Left ventricle myocardium inferior (tissue), 1 donor: Measurements from ENCODE around the gene TBC1D19. TPM values are rescaled to one million over a fixed set of nuclear protein-coding genes. Genes with fewer than 3 reads are reported as not detected.

Experiments
- DNase-seq: peaks from one replicate; pipeline ENCODE4 v3.0.0-alpha.2; 2020
- H3K27ac ChIP-seq: fragments of 200-600 bp; replicated peaks from 2 replicates; pipeline ENCODE4 v1.8.0; 2021
- H3K27me3 ChIP-seq: fragments of 200-600 bp; 2 replicates; pipeline ENCODE4 v1.8.0; 2021; ENCODE audit warnings: low read depth
- H3K36me3 ChIP-seq: fragments of 200-600 bp; 2 replicates; pipeline ENCODE4 v1.8.0; 2021
- H3K4me1 ChIP-seq: fragments of 200-600 bp; 2 replicates; pipeline ENCODE4 v1.8.0; 2021
- H3K4me3 ChIP-seq: fragments of 200-600 bp; 2 replicates; pipeline ENCODE4 v1.8.0; 2021; ENCODE audit warnings: mild to moderate bottlenecking, moderate library complexity
- H3K9me3 ChIP-seq: fragments of 200-600 bp; replicated peaks from 2 replicates; pipeline ENCODE4 v1.8.0; 2021
- intact Hi-C: fragments of 100-400 bp; cut with micrococcal nuclease; formaldehyde crosslinking; loops from one replicate; pipeline ENCODE4 v1.11.0; 2022
- total RNA-seq: library from RNA; stranded (reverse); fragmentation: NEBNext Ultra II Directional; extraction: Animal tissue kit (Norgen Biotek cat#: 25700); gene quantifications from one replicate; pipeline ENCODE4 v1.2.1, GENCODE V29; 2021
- TF ChIP-seq, protein P1 (sequence below): fragments of 200-600 bp; IDR thresholded peaks from 2 replicates; pipeline ENCODE4 v1.8.0; 2021; ENCODE audit warnings: antibody characterized with exemption, mild to moderate bottlenecking, borderline replicate concordance
- donor health status: DM: no; HTN: yes; CAD: no; lungs with severe emphysema.

Gene TBC1D19
- total RNA-seq, 1 donor from 2014 or later, result 8.6 TPM

DNA sequence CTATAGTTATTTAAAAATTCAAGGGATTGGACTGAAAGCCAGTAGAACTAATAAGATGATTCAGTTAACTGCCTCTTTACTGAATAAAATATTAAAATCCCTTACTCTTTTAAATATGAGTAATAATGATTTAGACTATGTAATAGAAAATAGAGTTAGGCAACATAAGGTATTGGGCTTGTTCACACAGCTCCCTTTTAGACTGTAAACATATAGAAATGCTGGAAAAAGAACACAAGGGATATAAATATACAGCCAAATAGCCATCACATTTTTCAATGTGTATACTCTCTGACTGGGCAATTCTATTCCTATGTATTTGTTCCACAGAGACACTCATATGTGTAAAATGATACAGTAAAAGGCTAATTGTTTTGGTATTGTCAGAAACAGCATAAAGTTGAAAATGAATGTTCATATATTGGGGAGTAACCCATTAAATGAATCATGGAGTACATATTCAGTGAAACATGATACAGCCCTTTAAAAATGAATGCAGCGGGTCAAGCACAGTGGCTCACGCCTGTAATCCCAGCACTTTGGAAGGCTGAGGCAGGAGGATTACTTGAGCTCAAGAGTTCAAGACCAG, 129.8 kb downstream of the TBC1D19 start:
- Histone ChIP-seq H3K36me3 (no peaks in the 10 kb centered on the region), H3K27me3 (no peaks in the 10 kb centered on the region), H3K4me1 (no peaks in the 10 kb centered on the region), H3K4me3 (no peak overlapping the region), H3K9me3 (peaks cover under 1% of the 10 kb centered on the region), H3K27ac (no peak overlapping the region)
- DNase-seq, result no peak
- TF ChIP-seq, protein P1, sequence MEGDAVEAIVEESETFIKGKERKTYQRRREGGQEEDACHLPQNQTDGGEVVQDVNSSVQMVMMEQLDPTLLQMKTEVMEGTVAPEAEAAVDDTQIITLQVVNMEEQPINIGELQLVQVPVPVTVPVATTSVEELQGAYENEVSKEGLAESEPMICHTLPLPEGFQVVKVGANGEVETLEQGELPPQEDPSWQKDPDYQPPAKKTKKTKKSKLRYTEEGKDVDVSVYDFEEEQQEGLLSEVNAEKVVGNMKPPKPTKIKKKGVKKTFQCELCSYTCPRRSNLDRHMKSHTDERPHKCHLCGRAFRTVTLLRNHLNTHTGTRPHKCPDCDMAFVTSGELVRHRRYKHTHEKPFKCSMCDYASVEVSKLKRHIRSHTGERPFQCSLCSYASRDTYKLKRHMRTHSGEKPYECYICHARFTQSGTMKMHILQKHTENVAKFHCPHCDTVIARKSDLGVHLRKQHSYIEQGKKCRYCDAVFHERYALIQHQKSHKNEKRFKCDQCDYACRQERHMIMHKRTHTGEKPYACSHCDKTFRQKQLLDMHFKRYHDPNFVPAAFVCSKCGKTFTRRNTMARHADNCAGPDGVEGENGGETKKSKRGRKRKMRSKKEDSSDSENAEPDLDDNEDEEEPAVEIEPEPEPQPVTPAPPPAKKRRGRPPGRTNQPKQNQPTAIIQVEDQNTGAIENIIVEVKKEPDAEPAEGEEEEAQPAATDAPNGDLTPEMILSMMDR, result no peak
- intact Hi-C loops, result no loop called here

DNA sequence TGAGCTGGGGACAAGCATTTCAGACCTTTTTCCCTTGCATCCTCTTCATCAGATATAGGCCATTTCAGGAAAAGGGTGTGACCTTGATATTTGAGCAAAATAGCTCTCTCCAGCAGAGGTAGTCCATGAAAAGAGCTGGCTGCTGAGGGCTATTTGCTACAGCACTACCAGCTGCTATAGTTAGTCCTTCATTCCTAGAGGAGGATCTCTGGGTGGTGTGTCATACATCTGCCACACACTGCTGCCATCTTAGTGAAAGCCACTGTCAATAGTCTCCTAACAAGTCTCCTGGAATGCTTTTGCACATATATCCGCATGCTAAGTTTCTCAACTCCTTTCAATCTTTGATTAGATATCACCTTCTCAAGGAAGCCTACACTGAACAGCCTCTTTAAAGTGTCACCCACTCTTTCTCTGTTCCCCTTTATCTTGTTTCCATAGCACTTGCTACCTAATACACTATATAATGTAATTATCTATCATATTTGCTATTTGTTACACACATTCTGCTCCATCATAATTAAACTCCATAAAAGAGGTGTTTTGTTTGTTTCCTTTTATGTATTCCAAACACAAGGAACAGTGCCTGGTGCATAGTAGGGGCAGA, 131.9 kb downstream of the TBC1D19 start:
- Histone ChIP-seq H3K9me3 (no peaks in the 10 kb centered on the region), H3K27ac (no peak overlapping the region), H3K4me1 (no peaks in the 10 kb centered on the region), H3K27me3 (no peaks in the 10 kb centered on the region), H3K4me3 (no peak overlapping the region), H3K36me3 (no peaks in the 10 kb centered on the region)
- TF ChIP-seq, protein P1, result no peak
- intact Hi-C loops, result no loop called here
- no peak for DNase-seq

DNA sequence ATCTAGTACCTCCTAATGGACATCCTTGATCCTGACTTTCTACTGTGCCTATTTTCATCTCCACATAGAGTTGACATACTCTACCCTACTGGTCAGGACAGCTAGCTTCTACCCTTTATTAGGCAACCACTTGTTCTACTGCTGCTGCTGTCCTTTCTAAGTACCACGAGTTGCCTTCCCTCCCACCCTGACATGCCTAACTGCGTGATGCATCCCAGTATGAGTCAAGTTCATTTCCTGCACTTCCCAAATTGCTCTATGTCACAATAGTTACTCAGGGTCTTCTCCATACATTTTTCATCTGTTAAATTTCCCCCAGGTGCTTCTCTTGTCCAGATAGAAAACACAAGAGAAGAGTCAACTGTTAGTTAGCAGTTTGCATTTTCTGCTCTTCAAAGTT, 133.4 kb downstream of the TBC1D19 start:
- no peak overlapping the region for H3K4me3 ChIP-seq
- no peak for DNase-seq
- TF ChIP-seq, protein P1, result no peak
- H3K36me3 ChIP-seq, result no peaks in the 10 kb centered on the region
- intact Hi-C loops, result no loop called here
- H3K9me3 ChIP-seq, result no peaks in the 10 kb centered on the region
- no peaks in the 10 kb centered on the region for H3K27me3 ChIP-seq
- no peaks in the 10 kb centered on the region for H3K4me1 ChIP-seq
- H3K27ac ChIP-seq, result no peak overlapping the region

DNA sequence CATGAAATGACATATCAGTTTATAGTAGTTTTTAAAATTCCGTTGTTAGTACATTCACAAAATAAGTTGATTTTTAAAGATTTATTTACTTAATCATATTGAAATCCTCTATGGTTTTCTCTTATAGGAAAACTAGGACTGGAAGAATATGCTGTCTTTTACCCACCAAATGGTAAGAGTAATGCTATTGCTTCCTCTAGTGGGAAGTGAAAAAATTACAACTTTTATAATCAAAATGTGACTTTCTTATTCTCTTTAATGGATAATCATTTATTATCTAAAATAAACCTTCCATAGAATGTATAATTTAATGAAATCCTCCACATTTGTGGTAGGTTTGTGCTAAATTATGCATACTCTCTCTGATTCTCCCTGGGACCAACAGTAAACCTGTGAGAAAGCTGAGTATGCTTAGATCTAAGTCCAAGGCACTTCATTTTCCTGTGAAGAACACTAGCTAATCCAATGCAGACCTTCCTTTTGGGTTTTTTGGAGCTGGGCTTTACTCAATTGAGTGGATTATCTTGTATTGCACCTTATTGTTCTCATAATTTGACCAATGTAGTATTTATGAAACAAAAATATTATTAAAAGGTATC, 136.2 kb downstream of the TBC1D19 start:
- H3K36me3 ChIP-seq, result no peaks in the 10 kb centered on the region
- H3K27me3 ChIP-seq, result no peaks in the 10 kb centered on the region
- no peaks in the 10 kb centered on the region for H3K9me3 ChIP-seq
- no peak overlapping the region for H3K27ac ChIP-seq
- intact Hi-C loops, result loop anchor here (10.0 kb wide), 1 partner anchor 265 kb away; no protein-coding TSS in a partner anchor
- TF ChIP-seq, protein P1, result peak; percentile 62
- DNase-seq, result no peak
- H3K4me1 ChIP-seq, result no peaks in the 10 kb centered on the region
- no peak overlapping the region for H3K4me3 ChIP-seq

DNA sequence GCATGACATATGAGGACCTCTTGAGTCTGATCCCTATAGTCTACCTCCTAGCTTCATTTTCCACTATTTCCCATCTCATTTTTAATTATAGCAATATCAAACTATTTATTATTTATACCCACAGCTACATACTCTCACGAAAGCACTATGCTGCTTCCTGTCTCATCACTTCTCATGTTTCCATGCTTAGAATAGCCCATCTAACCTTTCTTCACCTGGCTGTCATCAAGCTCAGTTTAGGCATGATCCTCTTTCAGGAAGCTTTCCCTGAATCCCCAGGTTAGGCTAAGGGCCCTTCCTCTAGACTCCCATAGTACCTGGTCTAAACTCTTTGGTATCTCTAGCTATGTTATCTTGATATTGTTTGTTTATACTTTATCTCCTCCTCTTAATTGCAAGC, 137.8 kb downstream of the TBC1D19 start:
- no peak for DNase-seq
- no peaks in the 10 kb centered on the region for H3K27me3 ChIP-seq
- intact Hi-C loops, result loop anchor here (10.0 kb wide), 1 partner anchor 267 kb away; no protein-coding TSS in a partner anchor

More for the DNA sequence above, 137.8 kb downstream of the TBC1D19 start:
- Histone ChIP-seq H3K36me3 (no peaks in the 10 kb centered on the region), H3K4me1 (peaks cover 13% of the 10 kb centered on the region), H3K4me3 (no peak overlapping the region), H3K27ac (no peak overlapping the region), H3K9me3 (no peaks in the 10 kb centered on the region)
- TF ChIP-seq, protein P1, result no peak
